Suppressor macrophage treated with lipopolysaccharide for 1 hour (primary cell): ENCODE results near the gene PDHX.
"Not testable (repeated sequence)": the region's sequence is repeated elsewhere in the genome, so short reads cannot be mapped to it uniquely, and the experiment has no call there.

Experiments
- DNase-seq, 3 donors: peaks; one replicate each; pipeline ENCODE4 v3.0.0-alpha.2; 2020 to 2022

Gene PDHX

DNA sequence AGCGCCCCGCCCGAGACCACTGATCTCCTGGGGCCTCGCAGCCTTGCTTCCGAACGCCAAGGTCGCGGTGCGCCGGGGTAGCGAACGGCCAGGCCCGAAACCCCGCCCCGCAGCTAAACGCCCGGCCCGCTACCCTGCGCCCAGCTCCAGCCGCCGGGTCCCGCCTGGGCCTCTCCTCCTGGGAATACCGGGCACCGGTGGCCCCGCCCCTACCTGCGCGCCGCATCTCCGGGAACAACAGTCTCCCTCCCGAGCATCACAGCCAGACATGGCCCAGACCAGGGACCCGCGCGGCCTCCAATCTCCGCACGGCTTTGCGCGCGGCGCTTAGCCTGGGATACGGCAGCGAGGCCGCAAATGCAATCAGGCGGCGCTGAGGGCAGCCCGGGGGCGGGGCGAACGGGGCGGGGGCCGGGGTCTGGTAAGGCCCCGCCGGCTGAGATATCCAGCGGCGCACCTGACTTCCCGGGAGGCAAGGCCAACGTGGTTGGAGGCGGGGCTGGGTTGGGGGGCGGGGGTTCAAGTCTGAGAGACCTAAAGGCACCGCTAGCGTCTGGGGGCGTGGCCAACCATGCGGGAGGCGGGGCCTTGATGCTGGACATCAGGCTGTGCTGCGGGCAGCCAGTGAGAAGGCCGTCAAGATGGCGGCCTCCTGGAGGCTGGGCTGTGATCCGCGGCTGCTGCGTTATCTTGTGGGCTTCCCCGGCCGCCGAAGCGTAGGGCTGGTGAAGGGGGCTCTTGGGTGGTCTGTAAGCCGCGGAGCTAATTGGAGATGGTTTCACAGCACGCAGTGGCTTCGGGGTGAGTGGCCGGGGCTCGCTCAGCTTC lies at the start of gene PDHX, which contains the start of gene APIP:
Gene PDHX (plus strand): TSS at position 604 of the 828 bp plus-strand sequence. CDS start 38 bp downstream, at position 642.
Gene APIP (minus strand): TSS at position 365 of the 828 bp plus-strand sequence. CDS start 95 bp downstream, at position 270.
- DNase-seq = peak; percentile 97 to 98 (median 98)

- no peak for DNase-seq
Observed at GRCh38 chr11:34869425-34869824, 47.0 kb upstream of the PDHX start.

DNA sequence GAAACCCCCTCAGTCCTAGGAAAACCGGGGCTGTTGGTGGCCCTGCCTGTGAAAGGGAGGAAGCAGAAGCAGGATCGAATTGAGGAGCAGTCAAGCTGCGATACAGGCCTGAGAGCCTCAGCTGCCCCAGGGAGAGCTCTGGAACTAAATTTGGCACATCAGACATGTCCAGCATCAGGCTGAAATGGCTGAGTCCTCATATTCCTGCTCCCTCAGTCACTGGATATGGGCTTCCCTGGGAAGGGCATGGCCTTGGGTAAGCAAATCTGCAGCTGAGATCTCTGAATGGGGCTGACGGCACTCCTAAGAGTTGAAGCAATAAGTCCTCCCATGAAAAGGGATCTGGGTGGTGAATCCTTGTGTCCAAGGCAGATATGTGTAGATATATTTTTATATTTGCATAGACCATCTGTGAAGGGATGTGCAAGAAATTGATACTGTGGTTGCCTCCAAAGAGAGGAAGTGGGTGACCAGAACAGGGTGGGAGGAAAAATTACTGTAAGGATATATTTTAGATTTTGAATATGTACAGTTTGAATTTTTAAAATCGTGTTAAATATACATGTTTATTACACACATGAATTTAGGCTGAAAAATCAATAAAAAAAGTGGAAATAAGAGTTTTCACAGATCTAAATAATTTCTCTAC lies 45.7 kb upstream of the PDHX start:
- no peak for DNase-seq

DNA sequence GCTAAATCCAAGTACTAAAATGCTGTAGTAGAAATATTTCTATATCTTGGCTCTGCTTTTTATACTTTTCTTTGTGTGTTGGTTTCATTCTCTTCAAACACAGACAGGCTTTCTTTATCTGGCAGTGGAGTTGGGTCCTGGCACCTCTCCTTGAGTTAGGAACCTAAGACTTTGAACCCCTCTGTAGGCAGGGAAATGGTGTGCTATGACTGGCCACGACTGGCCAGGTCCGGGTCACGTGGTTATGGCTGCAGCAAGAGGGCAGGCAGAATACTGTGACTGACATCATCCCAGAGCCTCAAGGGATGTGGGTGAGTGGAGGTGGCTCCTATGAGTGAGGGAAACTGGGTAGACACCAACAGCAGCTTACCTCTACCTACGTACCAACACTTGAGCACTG lies 42.2 kb upstream of the PDHX start:
- DNase-seq = no peak

DNA sequence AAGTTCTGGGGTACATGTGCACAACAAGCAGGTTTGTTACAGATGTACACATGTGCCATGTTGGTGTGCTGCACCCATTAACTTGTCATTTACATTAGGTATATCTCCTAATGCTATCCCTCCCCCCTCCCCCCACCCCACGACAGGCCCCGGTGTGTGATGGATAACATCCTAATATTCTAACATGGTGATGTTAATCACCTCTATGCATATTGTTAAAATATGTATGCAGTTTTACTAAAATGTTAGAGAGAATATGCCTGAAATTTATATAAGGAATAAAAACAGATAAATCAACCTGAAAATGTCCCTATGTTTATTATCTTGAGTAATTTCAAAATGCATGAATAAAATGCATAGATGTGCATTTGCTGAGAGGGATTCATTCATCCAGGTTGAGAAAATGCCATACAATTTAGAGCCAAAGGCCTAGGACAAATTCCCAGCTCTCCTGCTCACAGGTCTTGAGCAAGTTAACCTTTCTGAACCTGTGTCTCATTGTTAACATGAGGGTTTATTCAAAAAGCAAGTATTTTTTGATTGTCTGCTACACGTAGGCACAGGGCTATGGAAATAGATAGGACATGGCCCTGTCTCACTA lies 38.9 kb upstream of the PDHX start:
- no peak for DNase-seq

- no peak for DNase-seq
Observed at GRCh38 chr11:34881900-34882299, 34.5 kb upstream of the PDHX start.

DNA sequence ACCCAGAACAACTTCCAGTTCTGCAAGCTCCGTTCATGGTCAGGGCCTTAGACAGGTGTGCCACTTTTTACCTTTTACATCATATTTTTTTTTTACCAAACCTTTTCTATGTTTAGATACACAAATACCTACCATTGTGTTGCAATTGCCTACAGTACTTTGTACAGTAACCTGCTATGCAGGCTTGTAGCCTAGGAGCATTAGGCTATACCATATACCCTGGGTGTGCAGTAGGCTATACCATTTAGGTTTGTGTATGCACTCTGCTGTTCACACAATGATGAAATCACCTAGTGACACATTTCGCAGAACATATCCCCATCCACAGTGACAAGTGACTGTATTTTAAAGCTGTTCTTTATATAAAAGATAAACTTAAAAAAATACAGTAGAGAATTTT lies 29.8 kb upstream of the PDHX start:
- no peak for DNase-seq

DNA sequence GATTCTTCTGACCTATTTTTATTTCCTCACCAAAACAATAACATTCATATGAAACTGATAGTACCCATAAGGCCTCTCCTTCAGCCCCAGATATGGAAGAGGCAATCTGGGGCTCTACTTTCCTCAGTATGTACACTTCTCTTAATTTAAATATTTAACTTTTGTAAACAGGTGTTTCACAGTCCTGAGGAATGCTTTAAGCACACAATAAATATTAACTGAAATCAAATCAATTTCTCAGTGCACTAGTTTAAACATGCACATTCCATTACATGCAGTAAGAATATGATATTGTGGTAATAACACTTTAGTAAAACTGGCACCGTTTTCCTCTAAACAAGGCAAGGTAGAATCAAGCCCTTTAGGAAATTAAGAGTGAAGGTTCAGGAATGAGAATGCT lies 29.2 kb upstream of the PDHX start:
- DNase-seq = no peak

DNA sequence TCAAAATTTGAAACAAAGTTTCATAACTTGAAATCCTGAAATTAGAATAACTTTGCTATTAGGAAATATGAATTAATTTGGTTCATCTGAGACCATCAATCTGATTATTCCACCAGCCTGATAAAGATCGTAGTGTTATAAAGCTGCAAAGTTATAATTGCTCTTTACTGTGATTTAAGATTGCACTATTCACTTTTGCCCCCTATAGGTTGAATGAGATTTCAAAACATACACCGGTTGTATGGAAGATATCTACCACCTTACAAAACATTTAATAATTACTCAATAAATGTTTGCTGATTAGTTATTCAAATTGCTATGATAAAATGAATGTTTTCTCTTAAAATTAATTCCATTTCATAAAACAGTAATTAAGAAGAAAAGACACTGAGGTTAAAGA lies 26.3 kb upstream of the PDHX start:
- DNase-seq = peak in 1 of 3 donors; percentile 19

- peak; percentile 60 to 78 (median 77) for DNase-seq
Observed at GRCh38 chr11:34890812-34891211, 25.6 kb upstream of the PDHX start.

DNA sequence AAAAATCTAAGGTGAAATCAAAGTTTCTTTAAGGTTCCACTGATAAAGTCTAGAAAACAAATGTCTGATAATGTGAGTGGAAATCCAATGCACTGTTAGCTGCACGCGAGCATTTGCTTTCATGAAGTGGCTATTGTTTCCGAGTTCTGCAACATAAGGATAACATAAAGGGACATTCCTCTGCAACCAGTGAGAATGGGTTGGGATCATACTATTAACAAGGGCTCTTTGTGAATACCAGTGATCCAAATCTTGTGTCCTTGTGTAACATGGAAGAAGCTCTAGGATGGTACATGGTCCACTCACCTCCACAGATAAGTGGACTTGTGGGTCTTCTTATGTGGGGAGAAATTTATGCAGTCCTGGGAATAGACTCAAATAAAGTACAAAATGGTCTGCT lies 24.8 kb upstream of the PDHX start:
- no peak for DNase-seq

DNA sequence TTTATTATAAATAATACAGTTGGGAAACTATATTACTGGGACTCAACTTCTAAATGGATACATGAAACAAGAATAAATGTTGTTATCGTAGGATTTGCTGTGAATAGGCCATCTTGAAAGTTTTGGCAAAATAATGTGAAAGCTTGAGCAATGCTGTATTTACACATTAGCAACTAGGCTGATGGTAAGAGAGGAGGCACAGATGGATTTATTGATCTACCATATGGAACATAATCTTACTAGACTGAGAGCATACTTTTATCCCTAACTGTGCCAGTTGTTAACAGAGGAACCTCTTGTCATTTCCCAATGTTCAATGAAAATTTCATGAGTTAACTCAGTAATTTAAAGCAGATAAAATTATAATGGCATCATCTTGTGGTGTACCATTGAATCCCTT lies 23.0 kb upstream of the PDHX start:
- no peak for DNase-seq

DNA sequence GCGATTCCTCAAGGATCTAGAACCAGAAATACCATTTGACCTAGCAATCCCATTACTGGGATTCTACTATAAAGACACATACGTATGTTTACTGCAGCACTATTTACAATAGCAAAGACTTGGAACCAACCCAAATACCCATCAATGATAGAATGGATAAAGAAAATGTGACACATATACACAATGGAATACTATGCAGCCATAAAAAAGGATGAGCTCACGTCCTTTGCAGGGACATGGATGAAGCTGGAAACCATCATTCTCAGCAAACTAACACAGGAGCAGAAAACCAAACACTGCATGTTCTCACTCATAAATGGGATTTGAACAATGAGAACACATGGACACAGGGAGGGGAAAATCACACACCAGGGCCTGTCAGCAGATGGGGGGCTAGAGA lies 20.2 kb upstream of the PDHX start:
- not testable (repeated sequence) for DNase-seq

DNA sequence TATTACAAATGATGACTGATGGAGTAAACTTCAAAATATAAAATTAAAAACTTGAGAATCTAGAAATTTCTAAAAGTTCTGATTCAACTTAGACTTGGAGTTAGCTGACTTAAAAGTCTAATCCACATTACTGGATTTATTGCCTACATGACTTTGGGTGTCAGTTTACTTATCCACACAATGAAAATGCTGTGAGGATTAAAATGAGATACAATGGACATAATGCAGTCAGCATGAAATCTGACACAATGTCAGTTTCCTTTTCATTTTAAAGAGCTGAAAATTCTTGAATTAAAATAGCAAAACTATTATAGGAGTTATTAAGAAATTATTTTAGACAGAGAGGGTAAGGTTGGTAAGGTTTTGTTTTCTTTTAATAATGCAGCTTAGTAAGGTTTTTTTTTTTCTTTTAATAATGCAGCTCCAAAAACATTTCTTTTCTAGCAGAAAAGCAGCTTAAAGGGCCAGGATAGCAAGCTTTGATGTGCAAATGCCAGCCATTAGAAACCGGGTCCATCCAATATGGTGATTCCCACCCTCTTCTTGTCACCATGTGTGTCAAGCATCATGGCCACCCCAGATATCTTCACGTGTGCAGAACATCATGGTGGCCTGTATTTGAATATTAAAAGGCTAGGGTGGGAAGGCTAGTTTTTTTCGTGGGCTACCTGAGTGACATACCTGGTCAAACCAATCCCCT lies 19.1 kb upstream of the PDHX start:
- DNase-seq = no peak

DNA sequence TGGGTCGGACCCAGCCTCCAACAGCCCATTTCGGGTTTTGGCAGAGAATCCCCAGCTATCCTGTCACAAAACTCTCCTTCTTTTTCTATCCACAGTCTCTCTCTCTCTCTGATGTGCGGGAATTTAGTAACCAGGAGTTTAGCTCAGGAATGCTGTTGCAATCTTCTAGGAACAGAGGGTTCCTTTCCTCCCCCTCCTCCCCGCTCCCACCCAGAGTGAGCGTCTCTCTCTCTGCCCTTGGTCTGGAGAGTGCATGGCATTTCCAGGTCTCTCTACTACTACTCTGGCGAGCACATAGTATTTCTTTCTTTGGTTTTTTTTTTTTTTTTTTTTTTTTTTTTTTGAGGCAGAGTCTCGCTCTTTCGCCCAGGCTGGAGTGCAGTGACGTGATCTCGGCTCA lies 17.9 kb upstream of the PDHX start:
- no peak for DNase-seq

- peak in 1 of 3 donors; percentile 10 for DNase-seq
Observed at GRCh38 chr11:34899633-34900016, 16.8 kb upstream of the PDHX start.

DNA sequence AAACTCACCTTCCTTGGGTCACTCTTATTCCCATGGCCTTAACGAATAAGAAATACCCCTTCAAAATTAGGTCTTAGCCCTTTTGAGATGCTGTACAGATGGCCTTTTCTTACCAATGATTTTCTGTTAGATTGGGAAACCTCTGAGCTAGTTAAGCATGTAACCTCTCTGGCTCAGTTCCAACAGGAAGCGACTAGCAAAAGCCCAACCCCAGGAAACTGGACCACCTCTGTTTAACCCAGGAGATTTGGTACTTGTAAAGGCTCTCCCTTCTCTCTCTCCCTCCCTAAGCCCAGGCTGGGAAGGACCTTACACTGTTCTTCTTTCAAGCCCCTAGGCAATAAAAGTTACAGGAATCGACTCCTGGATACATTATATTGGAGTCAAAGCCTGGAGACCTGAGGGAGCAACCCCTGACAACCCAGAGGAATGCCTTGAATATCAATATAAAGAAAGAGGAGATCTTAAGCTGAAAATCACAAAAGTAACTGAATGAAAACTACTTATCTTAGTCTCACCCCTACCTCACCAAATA lies 11.9 kb upstream of the PDHX start:
- DNase-seq = no peak

- DNase-seq = no peak
Observed at GRCh38 chr11:34905666-34906065, 10.8 kb upstream of the PDHX start.

DNA sequence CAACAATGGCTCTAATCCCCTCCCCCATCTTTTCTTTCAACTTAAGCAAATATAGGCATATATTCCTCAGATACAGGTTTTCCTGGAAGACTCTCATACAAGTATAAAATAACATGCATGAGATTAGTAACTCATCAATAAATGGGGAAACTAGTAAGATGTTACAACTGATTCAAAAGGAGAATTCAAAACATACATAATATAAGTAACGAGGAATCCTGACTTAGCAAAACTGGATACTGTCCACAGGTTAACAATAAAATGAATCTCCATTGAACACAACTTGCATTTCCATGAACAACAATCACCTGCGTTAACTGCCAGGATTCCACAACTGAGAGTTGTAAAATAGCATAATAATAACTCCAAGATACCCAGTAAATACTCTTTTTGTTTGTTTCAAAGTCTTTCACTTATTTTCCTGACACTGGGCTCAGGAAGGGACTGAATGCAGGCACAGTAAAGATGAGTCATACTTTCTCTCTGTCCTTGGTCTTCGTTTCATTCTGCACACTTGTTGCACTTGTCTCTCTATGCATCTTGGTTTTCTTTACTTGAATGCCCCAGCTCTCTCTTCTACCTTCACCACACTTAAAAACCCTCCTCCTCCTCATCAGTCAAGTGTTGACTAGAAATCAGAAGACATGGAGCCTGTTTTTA lies 8.4 kb upstream of the PDHX start:
- DNase-seq = no peak

- DNase-seq = no peak
Observed at GRCh38 chr11:34909415-34909814, 7.0 kb upstream of the PDHX start.

DNA sequence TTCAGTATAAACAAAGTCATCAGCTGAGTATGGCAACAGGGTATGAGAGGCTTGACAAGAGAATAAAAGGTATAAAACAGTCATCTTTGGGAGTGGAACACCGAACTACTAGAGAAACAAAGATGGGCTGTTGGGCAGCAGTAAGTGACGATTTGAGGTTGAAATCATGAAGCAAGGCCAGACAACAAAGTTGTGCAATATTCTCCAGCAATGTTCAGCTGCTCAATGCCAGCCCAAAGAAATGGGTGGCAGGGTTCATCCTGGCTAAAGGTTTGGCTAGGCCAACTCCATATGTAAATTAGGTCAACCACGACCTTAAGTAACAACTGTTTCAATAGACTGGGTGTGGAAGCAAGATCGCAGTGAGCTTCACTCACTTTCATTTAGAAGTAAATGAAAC lies 6.5 kb upstream of the PDHX start:
- peak in 2 of 3 donors; percentile 17 to 40 for DNase-seq

- no peak for DNase-seq
Observed at GRCh38 chr11:34910817-34911216, 5.6 kb upstream of the PDHX start.
